ENCODE measurements around the gene TRIM36. TPM values are rescaled to one million over a fixed set of nuclear protein-coding genes. Genes with fewer than 3 reads are reported as not detected.

Gene TRIM36
- polyA plus RNA-seq, 1 of the 3 experiments (the other 2 are of a cell fraction) = 0.16 TPM

- no peak overlapping the region for H3K4me2 ChIP-seq
- no peak for DNase-seq
- H3K79me2 ChIP-seq (ENCODE audit: insufficient read depth) = no peaks in the 10 kb centered on the region
- H4K20me1 ChIP-seq (ENCODE audit: insufficient read depth) = no peaks in the 10 kb centered on the region
- H3K9me3 ChIP-seq = no peaks in the 10 kb centered on the region
- no peaks in the 10 kb centered on the region for H3K36me3 ChIP-seq (replicated peaks in 1 of 2; ENCODE audit: control insufficient read depth in 1 of 2, insufficient read depth in 2 of 2, low read length in 1 of 2)
- POLR2A ChIA-PET = interaction anchor here (1.4 kb wide), 1 partner anchor 10 kb away, joined by 5 read pairs; no protein-coding TSS in a partner anchor
- no peaks in the 10 kb centered on the region for H3K9me2 ChIP-seq
- H3K27ac ChIP-seq (ENCODE audit: low read depth in 2 of 2, low read length in 1 of 2) = no peak overlapping the region
- H3K4me3 ChIP-seq (ENCODE audit: low read depth in 2 of 2, low read length in 1 of 2) = no peak overlapping the region
- no peak overlapping the region for H3K9ac ChIP-seq
- TF ChIP-seq CHD2 (IDR thresholded peaks at IDR 0.05; ENCODE audit: low read length, partially characterized antibody) (no peak), FOSL2 (IDR thresholded peaks at IDR 0.05; ENCODE audit: borderline replicate concordance, low read depth) (no peak), FOXJ3 (CRISPR knock-in tag; IDR thresholded peaks at IDR 0.05) (no peak), ZBTB33 (IDR thresholded peaks at IDR 0.05; ENCODE audit: borderline replicate concordance, low read depth) (no peak), FOXM1 (IDR thresholded peaks at IDR 0.05; ENCODE audit: low read depth) (no peak), NFIC (IDR thresholded peaks at IDR 0.05; ENCODE audit: borderline replicate concordance) (no peak), RFX5 (IDR thresholded peaks at IDR 0.05; ENCODE audit: low read length) (no peak), POLR2AphosphoS5 (IDR thresholded peaks at IDR 0.05; ENCODE audit: low read depth, low read length) (no peak), RCOR1 (IDR thresholded peaks at IDR 0.05; ENCODE audit: low read length) (no peak), USF1 (IDR thresholded peaks at IDR 0.05; ENCODE audit: borderline replicate concordance, low read depth) (no peak), GABPA (IDR thresholded peaks at IDR 0.05; ENCODE audit: low read depth) (no peak)
- H2AFZ ChIP-seq (ENCODE audit: low read depth) = no peak overlapping the region
- WGBS (ENCODE audit: low lambda C conversion rate) = 63% methylated on average over 2 of the region's 2 CpGs
- H3K27me3 ChIP-seq (ENCODE audit: insufficient read depth) = no peaks in the 10 kb centered on the region
- peaks cover 0 to 9% of the 10 kb centered on the region in 2 experiments; a peak in 2 of 4 replicates for H3K4me1 ChIP-seq (ENCODE audit: control insufficient read depth in 1 of 2, insufficient read depth in 2 of 2, low read depth in 1 of 2, low read length in 1 of 2)
- peaks cover under 1% of the 10 kb centered on the region for H3F3A ChIP-seq (replicated peaks; ENCODE audit: insufficient read depth)
- CTCF ChIA-PET = interaction anchor here (0.8 to 1.4 kb wide), 4 partner anchors 8 to 92 kb away, joined by 3 read pairs; no protein-coding TSS in a partner anchor
Observed at GRCh38 chr5:115189866-115190265, 20.2 kb upstream of the TRIM36 start.

GRCh38 chr5:115186794-115187193, 17.1 kb upstream of the TRIM36 start:
- H3K4me2 ChIP-seq = no peak overlapping the region
- H4K20me1 ChIP-seq (ENCODE audit: insufficient read depth) = no peaks in the 10 kb centered on the region
- H3K4me3 ChIP-seq (ENCODE audit: low read depth in 2 of 2, low read length in 1 of 2) = no peak overlapping the region
- POLR2A ChIA-PET = no interaction called here
- H3K36me3 ChIP-seq (replicated peaks in 1 of 2; ENCODE audit: control insufficient read depth in 1 of 2, insufficient read depth in 2 of 2, low read length in 1 of 2) = peaks cover 0 to 3% of the 10 kb centered on the region in 2 experiments
- H3K27me3 ChIP-seq (ENCODE audit: insufficient read depth) = no peaks in the 10 kb centered on the region; the same call in none of the 2 replicates
- H3K79me2 ChIP-seq (ENCODE audit: insufficient read depth) = no peaks in the 10 kb centered on the region
- H3K9me3 ChIP-seq = no peaks in the 10 kb centered on the region
- no peaks in the 10 kb centered on the region; a peak in 1 of 4 replicates for H3K4me1 ChIP-seq (ENCODE audit: control insufficient read depth in 1 of 2, insufficient read depth in 2 of 2, low read depth in 1 of 2, low read length in 1 of 2)
- no peak overlapping the region for H3K9ac ChIP-seq
- no peaks in the 10 kb centered on the region; the same call in 1 of the 2 replicates for H3K9me2 ChIP-seq
- CTCF ChIA-PET = interaction anchor here (0.7 kb wide), 1 partner anchor 89 kb away, joined by 3 read pairs; no protein-coding TSS in a partner anchor
- no peaks in the 10 kb centered on the region for H3F3A ChIP-seq (replicated peaks; ENCODE audit: insufficient read depth)
- DNase-seq = no peak
- H3K27ac ChIP-seq (ENCODE audit: low read depth in 2 of 2, low read length in 1 of 2) = no peak overlapping the region
- no peak overlapping the region for H2AFZ ChIP-seq (ENCODE audit: low read depth)
- TF ChIP-seq CHD2 (IDR thresholded peaks at IDR 0.05; ENCODE audit: low read length, partially characterized antibody) (no peak), TAF1 (IDR thresholded peaks at IDR 0.05; ENCODE audit: borderline replicate concordance, low read depth, low read length) (no peak), EZH2phosphoT487 (IDR thresholded peaks at IDR 0.05; ENCODE audit: borderline replicate concordance, low read depth) (no peak), NFIC (IDR thresholded peaks at IDR 0.05; ENCODE audit: borderline replicate concordance) (no peak), USF2 (IDR thresholded peaks at IDR 0.05; ENCODE audit: borderline replicate concordance, low read depth, low read length) (no peak), GABPA (IDR thresholded peaks at IDR 0.05; ENCODE audit: low read depth) (no peak), EP300 (IDR thresholded peaks at IDR 0.05; ENCODE audit: borderline replicate concordance in 1 of 2, low read depth in 1 of 2, low read length in 1 of 2) (no peak), JUND (IDR thresholded peaks at IDR 0.05) (no peak), FOXJ3 (CRISPR knock-in tag; IDR thresholded peaks at IDR 0.05) (no peak)
